ENCODE results near the gene DDX39B.
A peak's percentile ranks its signal among the peaks of the same experiment; 100 is the strongest.
"Not testable (repeated sequence)": the region's sequence is repeated elsewhere in the genome, so short reads cannot be mapped to it uniquely, and the experiment has no call there.

The DDX39B gene

GRCh38 chr6:31557443-31558317 lies 15.9 kb upstream of the DDX39B start:
- TF ChIP-seq, protein P1, sequence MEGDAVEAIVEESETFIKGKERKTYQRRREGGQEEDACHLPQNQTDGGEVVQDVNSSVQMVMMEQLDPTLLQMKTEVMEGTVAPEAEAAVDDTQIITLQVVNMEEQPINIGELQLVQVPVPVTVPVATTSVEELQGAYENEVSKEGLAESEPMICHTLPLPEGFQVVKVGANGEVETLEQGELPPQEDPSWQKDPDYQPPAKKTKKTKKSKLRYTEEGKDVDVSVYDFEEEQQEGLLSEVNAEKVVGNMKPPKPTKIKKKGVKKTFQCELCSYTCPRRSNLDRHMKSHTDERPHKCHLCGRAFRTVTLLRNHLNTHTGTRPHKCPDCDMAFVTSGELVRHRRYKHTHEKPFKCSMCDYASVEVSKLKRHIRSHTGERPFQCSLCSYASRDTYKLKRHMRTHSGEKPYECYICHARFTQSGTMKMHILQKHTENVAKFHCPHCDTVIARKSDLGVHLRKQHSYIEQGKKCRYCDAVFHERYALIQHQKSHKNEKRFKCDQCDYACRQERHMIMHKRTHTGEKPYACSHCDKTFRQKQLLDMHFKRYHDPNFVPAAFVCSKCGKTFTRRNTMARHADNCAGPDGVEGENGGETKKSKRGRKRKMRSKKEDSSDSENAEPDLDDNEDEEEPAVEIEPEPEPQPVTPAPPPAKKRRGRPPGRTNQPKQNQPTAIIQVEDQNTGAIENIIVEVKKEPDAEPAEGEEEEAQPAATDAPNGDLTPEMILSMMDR (conservative IDR thresholded peaks at IDR 0.05; ENCODE audit: low read depth, low read length), result no peak
- no peak overlapping the region for H3K4me3 ChIP-seq (ENCODE audit: low read length)
- DNase-seq (ENCODE audit: low read depth), result no peak

- DNase-seq (ENCODE audit: low read depth), result no peak
- TF ChIP-seq, protein P1 (conservative IDR thresholded peaks at IDR 0.05; ENCODE audit: low read depth, low read length), result no peak
- no peak overlapping the region for H3K4me3 ChIP-seq (ENCODE audit: low read length)
These were observed 14.5 kb upstream of the DDX39B start for GRCh38 chr6:31556307-31556706.

DNA sequence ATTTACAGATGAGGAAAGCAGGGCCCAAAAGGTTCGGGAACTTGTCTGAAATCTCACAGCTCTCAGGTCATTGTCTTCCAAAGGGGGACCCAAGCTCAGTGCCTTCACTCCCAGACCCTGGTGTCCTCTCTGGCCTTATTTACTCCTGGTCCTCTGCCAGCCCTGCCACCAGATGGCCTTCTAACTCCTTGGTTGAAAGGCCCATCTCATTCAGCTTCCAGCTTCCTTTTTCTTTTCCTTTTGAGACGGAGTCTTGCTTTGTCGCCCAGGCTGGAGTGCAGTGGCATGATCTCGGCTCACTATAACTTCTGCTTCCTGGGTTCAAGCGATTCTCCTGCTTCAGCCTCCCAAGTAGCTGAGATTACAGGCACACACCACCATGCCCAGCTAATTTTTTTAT lies 9.6 kb upstream of the DDX39B start:
- not testable (repeated sequence) for DNase-seq (ENCODE audit: low read depth)

GRCh38 chr6:31548544-31548873 lies 6.7 kb upstream of the DDX39B start:
- TF ChIP-seq, protein P1 (conservative IDR thresholded peaks at IDR 0.05; ENCODE audit: low read depth, low read length), result no peak
- DNase-seq (ENCODE audit: low read depth), result no peak
- peak overlapping the region; percentile 56 for H3K4me3 ChIP-seq (ENCODE audit: low read length)

More for the DNA sequence above, 9.6 kb upstream of the DDX39B start:
- not testable (repeated sequence) for H3K4me3 ChIP-seq (ENCODE audit: low read length)
- TF ChIP-seq, protein P1 (conservative IDR thresholded peaks at IDR 0.05; ENCODE audit: low read depth, low read length), result peak; percentile 54

DNA sequence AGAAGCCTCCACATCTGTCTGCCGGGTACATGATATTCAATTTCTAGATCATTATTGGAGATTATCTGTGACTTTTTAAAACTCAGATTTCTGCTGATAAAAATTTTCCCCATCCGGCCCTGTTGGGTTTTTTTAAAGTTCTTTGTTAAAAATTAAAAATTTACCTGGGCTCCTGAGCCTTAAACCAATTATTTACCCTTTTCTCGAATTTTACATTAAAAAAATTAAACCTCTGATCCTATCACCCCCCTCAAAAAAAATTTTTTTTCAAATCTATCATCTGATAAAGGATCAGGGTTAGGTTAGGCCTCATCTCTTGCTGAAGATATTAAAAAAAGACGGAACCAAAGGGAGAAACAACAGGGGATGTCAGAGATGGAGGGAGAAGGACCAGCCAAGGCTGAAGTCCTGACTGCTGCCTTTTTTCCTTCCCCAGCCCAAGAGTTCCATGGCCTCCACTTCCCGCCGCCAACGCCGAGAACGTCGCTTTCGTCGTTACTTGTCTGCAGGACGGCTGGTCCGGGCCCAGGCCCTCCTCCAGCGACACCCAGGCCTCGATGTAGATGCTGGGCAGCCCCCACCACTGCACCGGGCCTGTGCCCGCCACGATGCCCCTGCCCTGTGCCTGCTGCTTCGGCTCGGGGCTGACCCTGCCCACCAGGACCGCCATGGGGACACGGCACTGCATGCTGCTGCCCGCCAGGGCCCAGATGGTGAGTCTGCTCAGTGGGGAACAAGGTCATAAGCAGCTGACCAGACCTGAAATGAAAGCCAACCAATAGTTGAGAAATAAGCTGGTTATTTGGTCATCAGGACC lies 6.1 kb upstream of the DDX39B start:
- TF ChIP-seq, protein P1 (conservative IDR thresholded peaks at IDR 0.05; ENCODE audit: low read depth, low read length), result no peak
- DNase-seq (ENCODE audit: low read depth), result no peak
- peak overlapping the region; percentile 56 for H3K4me3 ChIP-seq (ENCODE audit: low read length)

DNA sequence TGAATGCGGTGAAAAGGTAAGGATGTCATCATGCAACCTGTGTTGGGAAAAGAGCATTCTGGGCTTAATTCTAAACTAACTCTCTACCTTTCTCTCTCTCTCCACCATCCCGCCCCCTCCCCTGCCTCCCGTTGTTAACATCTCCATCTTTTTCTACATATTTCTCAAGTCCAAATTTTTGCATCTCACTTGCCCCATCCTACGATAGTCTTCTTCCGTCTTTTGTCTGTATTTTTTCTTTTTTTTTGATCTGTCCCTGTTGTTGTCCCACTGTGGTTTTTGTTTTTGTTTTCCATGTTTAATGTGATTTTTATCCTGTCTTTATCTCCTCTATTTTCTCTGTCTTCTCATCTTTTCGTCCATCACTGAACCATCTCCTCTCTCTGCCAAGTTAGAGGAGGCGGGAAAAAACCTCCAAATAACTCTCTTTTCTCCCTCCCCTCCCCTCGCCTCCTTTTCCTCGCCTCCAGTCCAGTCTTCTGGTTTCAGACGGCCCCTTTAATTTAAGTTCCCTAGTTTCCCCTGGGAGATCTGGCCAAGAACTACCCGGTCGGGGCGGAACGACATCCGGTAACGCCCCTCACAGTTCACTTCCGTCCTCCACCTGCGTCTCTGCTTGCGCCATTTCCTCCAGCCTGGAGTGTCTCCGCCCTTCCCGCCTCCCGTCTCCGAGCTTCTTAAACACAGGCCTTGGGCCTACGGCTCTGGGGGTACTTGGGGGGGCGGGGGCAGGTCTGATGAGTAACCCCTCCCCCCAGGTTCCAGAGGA lies 5.3 kb upstream of the DDX39B start, which contains the start of gene NFKBIL1:
Gene NFKBIL1, plus strand, starts transcription at position 651 of the 769 bp plus-strand sequence. Its CDS starts 87 bp downstream, at position 738.
- peak within 1 kb of the TSS; percentile 56 for H3K4me3 ChIP-seq (ENCODE audit: low read length)
- DNase-seq (ENCODE audit: low read depth), result peak; percentile 86
- TF ChIP-seq, protein P1 (conservative IDR thresholded peaks at IDR 0.05; ENCODE audit: low read depth, low read length), result no peak
